ENCODE data around the gene PYCR2.
"Not testable (repeated sequence)": the region's sequence is repeated elsewhere in the genome, so short reads cannot be mapped to it uniquely, and the experiment has no call there.

- not testable (repeated sequence) for TF ChIP-seq MAX (IDR thresholded peaks at IDR 0.05; ENCODE audit: low read depth, low read length); CTCF (IDR thresholded peaks at IDR 0.05; ENCODE audit: low read depth, low read length); POLR2A (IDR thresholded peaks at IDR 0.05; ENCODE audit: extremely low read depth, insufficient read length)
These were observed 45.7 kb upstream of the PYCR2 start for GRCh38 chr1:225969751-225970150.

Data from NB4 (cell line).